Endothelial cell (in vitro differentiated cells): ENCODE results near the gene GMPPB. TPM values are rescaled to one million over a fixed set of nuclear protein-coding genes. Genes with fewer than 3 reads are reported as not detected.

Source experiments
- DNase-seq: peaks from one replicate; pipeline ENCODE4 v3.0.0; 2021; ENCODE audit warnings: low spot score
- H3K27ac Mint-ChIP-seq: one replicate; pipeline ENCODE4 v1.8.0; 2021; ENCODE audit warnings: mixed read lengths, inconsistent platforms; ENCODE audit not compliant: unreplicated experiment
- H3K27me3 Mint-ChIP-seq: one replicate; pipeline ENCODE4 v1.8.0; 2021; ENCODE audit warnings: mild to moderate bottlenecking, moderate library complexity, mixed read lengths, inconsistent platforms; ENCODE audit not compliant: unreplicated experiment
- H3K36me3 Mint-ChIP-seq: one replicate; pipeline ENCODE4 v1.8.0; 2021; ENCODE audit warnings: mild to moderate bottlenecking, low read depth, mixed read lengths, inconsistent platforms; ENCODE audit not compliant: unreplicated experiment
- H3K4me1 Mint-ChIP-seq: one replicate; pipeline ENCODE4 v1.8.0; 2021; ENCODE audit warnings: mild to moderate bottlenecking, mixed read lengths, inconsistent platforms; ENCODE audit not compliant: unreplicated experiment
- H3K4me3 Mint-ChIP-seq: one replicate; pipeline ENCODE4 v1.8.0; 2021; ENCODE audit warnings: mild to moderate bottlenecking, mixed read lengths, inconsistent platforms; ENCODE audit not compliant: unreplicated experiment
- H3K9me3 Mint-ChIP-seq: one replicate; pipeline ENCODE4 v1.8.0; 2021; ENCODE audit warnings: mixed read lengths, inconsistent platforms; ENCODE audit not compliant: unreplicated experiment
- CTCF ChIP-seq: fragments of 200-600 bp; sonication (generic); IDR thresholded peaks from one replicate; pipeline ENCODE4 v1.5.0; 2021; ENCODE audit warnings: antibody characterized with exemption; ENCODE audit not compliant: unreplicated experiment
- total RNA-seq: library from RNA; stranded (reverse); fragmentation: NEBNext Ultra II Directional; extraction: Animal tissue kit (Norgen Biotek cat#: 25700); gene quantifications from one replicate; pipeline ENCODE4 v1.2.1, GENCODE V29; 2021; ENCODE audit not compliant: unreplicated experiment

GMPPB gene
- total RNA-seq, 1 donor from 2014 or later: 21.3 TPM

- H3K9me3 Mint-ChIP-seq: no peaks in the 10 kb centered on the region
- H3K4me1 Mint-ChIP-seq: peaks cover 4% of the 10 kb centered on the region
- H3K36me3 Mint-ChIP-seq: peaks cover 10% of the 10 kb centered on the region
- no peak for TF ChIP-seq CTCF
- DNase-seq: no peak
- H3K4me3 Mint-ChIP-seq: no peak overlapping the region
- peak overlapping the region; percentile 9 for H3K27ac Mint-ChIP-seq
- H3K27me3 Mint-ChIP-seq: peaks cover 17% of the 10 kb centered on the region
These were observed 2.3 kb upstream of the GMPPB start for GRCh38 chr3:49725906-49726681.

GRCh38 chr3:49724586-49724985 is 835 bp upstream of the GMPPB start:
- H3K9me3 Mint-ChIP-seq: no peaks in the 10 kb centered on the region
- H3K36me3 Mint-ChIP-seq: peaks cover 9% of the 10 kb centered on the region
- H3K27me3 Mint-ChIP-seq: peaks cover 17% of the 10 kb centered on the region
- no peak for TF ChIP-seq CTCF
- no peak for DNase-seq
- H3K27ac Mint-ChIP-seq: peak overlapping the region; percentile 93
- H3K4me1 Mint-ChIP-seq: peaks cover 4% of the 10 kb centered on the region
- peak overlapping the region; percentile 92 for H3K4me3 Mint-ChIP-seq

- Mint-ChIP-seq H3K4me3 (peak overlapping the region; percentile 96), H3K36me3 (peaks cover 4% of the 10 kb centered on the region), H3K4me1 (peaks cover 9% of the 10 kb centered on the region), H3K27ac (peak overlapping the region; percentile 93), H3K9me3 (no peaks in the 10 kb centered on the region), H3K27me3 (peaks cover 22% of the 10 kb centered on the region)
- peak; percentile 51 for DNase-seq
- TF ChIP-seq CTCF: no peak
These were observed 489 bp downstream of the GMPPB start for GRCh38 chr3:49723296-49723627.

GRCh38 chr3:49722896-49723295 is 855 bp downstream of the GMPPB start:
- Mint-ChIP-seq H3K4me3 (peak overlapping the region; percentile 96), H3K27me3 (peaks cover 22% of the 10 kb centered on the region), H3K9me3 (no peaks in the 10 kb centered on the region), H3K4me1 (peaks cover 9% of the 10 kb centered on the region), H3K36me3 (peaks cover 4% of the 10 kb centered on the region), H3K27ac (peak overlapping the region; percentile 93)
- DNase-seq: no peak
- TF ChIP-seq CTCF: no peak
